RCC 7860 (cell line): ENCODE measurements around the gene NCBP2L.

Experiments used
- DNase-seq: peaks from one replicate; pipeline ENCODE4 v3.0.0-alpha.2; 2015; ENCODE audit warnings: low spot score
- FAIRE-seq: peaks from 2 replicates; lab custom pipeline; 2012; peaks lifted over from hg19 to GRCh38; lab: Jason Lieb, UNC

Gene NCBP2L

DNA sequence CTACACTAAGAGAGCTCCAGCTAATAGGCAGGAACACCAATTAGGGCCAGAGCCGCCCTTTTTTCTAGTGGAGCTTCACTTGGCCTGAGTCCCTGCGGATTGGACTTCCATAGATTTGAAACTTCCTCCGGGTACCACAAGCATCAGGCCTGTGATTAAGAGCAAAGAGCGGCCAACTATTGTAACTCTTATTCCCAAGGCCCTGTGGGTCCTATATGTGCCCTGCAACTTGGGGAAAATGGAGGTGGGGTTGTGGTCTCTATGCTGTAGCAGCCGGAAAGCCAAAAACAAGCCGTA, at the start of gene NCBP2L:
Gene NCBP2L (plus strand): TSS at position 198 of the 297 bp plus-strand sequence. CDS start 16,488 bp downstream, outside the sequence.
- DNase-seq = no peak
- no peak for FAIRE-seq

- FAIRE-seq (no peak), DNase-seq (no peak)
Observed at GRCh38 chrX:107728371-107729099, 49.0 kb upstream of the NCBP2L start.

GRCh38 chrX:107729558-107730297, 47.8 kb upstream of the NCBP2L start:
- FAIRE-seq (no peak), DNase-seq (no peak)

DNA sequence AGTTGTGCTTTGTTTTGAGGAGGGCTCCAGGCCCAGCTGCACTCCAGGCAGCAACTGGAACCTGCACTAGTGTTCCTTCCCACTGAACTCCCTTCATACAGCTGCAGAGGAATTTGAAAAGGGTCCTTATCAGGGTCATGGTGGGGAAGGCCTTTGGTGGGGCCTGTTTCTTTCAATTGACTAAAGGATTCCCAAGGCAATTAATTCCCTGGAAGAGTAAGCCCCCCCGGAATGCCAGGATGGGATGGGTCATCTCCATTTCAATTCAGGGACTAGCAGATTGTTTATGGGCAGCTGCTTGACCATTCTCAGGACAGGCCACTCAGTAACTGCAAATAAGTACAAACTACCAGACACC, 47.3 kb upstream of the NCBP2L start:
- no peak for DNase-seq
- no peak for FAIRE-seq

DNA sequence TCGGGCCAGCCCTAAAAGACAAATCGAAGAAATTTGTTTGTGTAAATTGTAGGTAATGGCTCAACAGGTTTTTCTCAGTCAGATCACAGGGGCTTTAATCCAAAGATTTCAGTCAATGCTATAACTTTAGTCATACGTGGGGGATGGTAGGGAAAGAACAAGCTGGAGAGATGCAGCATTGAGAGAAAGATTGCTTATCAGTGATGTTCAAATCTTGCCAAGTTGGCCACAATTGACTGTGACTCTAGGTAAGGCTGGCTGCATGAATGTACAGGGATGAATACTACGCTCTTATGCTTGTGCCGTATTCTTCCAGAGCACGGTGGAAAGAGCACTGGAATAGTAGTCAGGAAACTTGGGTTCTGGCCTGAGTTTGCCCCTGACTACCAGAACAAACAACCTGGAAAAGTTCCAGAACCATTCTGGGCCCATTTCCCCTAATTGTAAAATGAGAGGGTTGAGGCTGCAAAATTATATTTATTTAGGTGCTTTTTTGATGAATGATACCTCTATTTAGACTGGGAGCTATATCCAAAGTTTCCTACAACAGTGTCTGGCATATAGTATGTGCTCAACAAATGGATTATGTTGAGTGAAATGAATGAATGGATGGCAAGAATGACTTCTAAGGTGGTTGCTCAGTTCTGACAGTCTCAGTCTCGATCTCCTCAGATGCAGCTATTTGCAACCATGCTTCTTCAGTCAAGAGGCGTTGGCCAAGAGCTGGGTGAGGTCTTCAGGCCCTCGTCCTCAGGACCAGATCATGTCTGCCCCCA, 46.4 kb upstream of the NCBP2L start:
- FAIRE-seq (no peak), DNase-seq (peak; percentile 5)

GRCh38 chrX:107731831-107732502, 45.6 kb upstream of the NCBP2L start:
- FAIRE-seq = peak; percentile 97

GRCh38 chrX:107733686-107734085, 43.8 kb upstream of the NCBP2L start:
- FAIRE-seq (no peak), DNase-seq (no peak)

More at GRCh38 chrX:107731831-107732502, 45.6 kb upstream of the NCBP2L start:
- DNase-seq = peak; percentile 90

- no peak for DNase-seq
- FAIRE-seq = no peak
Observed at GRCh38 chrX:107734646-107735045, 42.9 kb upstream of the NCBP2L start.

- FAIRE-seq = no peak
- DNase-seq = no peak
Observed at GRCh38 chrX:107736781-107737531, 40.6 kb upstream of the NCBP2L start.

DNA sequence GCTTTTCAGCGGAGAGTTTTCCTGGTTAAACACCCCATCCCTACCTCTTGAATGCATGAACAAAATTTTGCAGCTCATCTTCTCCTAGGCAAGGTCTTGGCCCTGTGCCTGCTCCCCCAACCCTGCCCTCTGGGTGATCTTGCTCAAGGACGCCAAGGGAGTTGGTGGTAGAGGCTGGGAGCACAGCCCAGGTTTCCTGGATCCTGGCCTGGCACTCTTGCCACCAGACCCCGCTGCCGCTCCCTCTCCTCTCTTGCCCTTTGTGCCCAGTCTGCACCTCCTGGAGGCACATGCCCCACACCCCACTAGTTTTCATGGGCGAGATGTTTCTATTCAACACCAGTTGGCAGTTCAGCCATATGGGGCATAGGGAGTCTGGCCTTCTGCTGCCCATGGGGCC, 39.3 kb upstream of the NCBP2L start:
- FAIRE-seq = no peak
- no peak for DNase-seq

DNA sequence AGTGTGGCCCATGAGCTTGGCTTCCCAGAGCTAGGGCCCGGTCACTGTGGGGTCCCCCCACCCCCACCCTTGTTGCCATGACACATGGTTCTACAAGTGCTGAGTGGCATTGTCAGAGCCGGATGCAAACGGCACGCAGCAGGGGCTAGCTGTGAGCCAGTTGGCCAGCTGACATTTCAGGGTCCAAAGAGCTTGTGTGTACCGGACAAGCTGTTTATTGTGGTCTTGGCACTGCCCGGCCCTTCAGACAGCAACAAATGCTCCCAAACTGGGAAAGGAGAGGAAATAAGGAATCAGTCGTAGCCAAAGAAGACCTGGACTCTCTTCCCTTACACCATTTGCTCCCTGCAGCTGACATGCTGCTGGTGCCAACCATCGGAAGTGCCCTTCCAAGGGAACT, 38.8 kb upstream of the NCBP2L start:
- FAIRE-seq (no peak), DNase-seq (no peak)

DNA sequence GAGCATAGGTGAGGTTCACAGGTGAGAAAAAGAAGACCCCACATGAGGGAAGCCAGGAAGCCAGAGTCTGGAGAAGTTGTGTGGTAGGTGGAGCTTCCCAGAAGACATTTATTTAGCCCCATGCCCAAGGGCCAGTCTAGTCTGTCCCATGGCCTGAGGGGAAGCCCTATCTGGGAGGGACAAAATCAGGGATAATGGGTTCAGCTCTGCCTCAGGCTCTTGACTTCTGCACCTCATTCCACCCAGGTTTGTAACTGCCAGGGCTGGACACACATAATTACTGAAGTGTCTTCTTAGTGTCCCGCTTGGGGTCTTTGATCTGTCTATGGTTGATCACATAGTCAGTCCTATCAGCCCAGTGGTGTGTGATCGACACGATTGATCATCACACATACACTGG, 38.0 kb upstream of the NCBP2L start:
- FAIRE-seq (no peak), DNase-seq (no peak)

- no peak for DNase-seq
- FAIRE-seq = no peak
Observed at GRCh38 chrX:107741404-107741790, 36.1 kb upstream of the NCBP2L start.

DNA sequence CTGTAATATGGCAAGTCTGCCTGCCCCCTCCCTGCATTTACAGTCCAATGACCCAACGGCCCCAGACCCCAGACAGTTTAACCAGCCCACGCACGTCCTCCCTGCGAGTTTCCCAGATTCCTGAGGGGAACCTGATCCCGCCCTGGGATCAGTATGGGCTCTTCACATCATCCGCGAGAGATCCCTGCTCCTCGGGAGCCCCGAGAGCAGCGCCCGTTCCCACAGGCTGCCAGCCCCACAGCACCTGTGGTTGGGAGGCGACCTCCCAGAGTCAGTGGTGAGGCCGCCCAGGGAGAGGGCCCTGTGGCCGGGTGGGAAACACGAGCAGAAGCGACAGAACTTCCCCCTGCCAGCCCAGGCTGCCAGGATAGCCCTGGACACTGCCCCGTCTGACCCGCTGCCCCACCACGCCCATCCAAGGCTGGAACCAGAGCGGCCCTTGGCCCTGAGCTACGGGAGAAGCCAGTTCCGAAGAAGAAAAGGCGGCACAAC, 34.8 kb upstream of the NCBP2L start:
- no peak for FAIRE-seq

DNA sequence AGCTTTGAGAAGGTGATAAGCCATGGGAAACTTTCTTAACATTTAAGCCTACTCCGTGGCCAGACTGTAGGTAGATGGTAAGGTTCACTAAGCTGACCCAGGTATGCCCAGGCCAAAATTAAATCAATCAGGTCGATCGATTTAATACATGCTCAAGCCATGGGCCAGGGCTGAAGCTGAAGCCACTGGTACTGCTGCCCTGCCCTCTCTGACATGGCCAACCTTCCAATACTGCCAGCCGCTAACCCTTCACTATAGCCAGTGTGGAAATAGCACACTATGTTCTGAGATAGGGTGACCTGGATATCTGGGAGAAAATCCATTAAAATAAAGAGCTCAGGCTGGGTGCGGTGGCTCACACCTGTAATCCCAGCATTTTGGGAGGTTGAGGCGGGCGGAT, 33.5 kb upstream of the NCBP2L start:
- no peak for FAIRE-seq

More for the DNA sequence above, 34.8 kb upstream of the NCBP2L start:
- no peak for DNase-seq

GRCh38 chrX:107744868-107745267, 32.7 kb upstream of the NCBP2L start:
- FAIRE-seq (no peak), DNase-seq (no peak)

More for the DNA sequence above, 33.5 kb upstream of the NCBP2L start:
- no peak for DNase-seq

DNA sequence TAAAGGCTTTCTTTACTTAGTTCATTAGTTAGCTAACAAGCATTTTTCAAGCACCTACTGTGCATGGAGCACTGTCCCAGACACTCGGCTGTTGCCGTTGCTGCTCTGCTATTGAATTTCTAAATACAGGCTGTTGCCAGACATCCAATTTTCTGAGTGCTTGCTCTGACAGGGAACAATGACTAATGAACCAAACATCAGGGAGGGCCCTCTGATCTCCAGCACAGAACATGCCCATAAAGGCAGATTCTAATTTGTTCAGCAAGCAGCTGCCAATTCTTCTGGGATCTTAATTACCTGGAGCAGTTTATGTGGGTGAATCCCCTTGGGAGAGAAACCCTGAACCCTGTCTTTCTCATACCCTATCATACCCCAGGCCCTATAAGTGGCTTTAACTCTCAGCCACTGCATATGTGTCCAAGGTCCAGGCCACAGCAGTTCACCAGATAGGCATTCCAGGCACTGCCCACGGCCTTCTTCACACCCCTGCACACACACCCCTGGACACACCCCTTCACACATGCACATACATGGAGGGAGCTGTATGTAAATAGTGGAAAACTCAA, 29.9 kb upstream of the NCBP2L start:
- FAIRE-seq = no peak
- peak; percentile 5 for DNase-seq

- FAIRE-seq = no peak
- no peak for DNase-seq
Observed at GRCh38 chrX:107748506-107748905, 29.0 kb upstream of the NCBP2L start.

GRCh38 chrX:107750263-107750662, 27.3 kb upstream of the NCBP2L start:
- FAIRE-seq = no peak
- no peak for DNase-seq

- FAIRE-seq (no peak), DNase-seq (no peak)
Observed at GRCh38 chrX:107750861-107751445, 26.6 kb upstream of the NCBP2L start.
